Brain microvascular endothelial cell (primary cell): Measurements from ENCODE around the gene LAMA5.
A peak's percentile ranks its signal among the peaks of the same experiment; 100 is the strongest.

Experiments used
- DNase-seq: peaks from one replicate; pipeline ENCODE4 v3.0.0-alpha.2; 2020
- H3K27ac ChIP-seq: fragments of 250-450 bp; sonication (Bioruptor Pico); 2 replicates; pipeline ENCODE4 v1.5.1; 2020; ENCODE audit warnings: mild to moderate bottlenecking, moderate library complexity
- H3K27me3 ChIP-seq: fragments of 250-450 bp; sonication (Bioruptor Pico); replicated peaks from 2 replicates; pipeline ENCODE4 v1.5.1; 2020; ENCODE audit warnings: mild to moderate bottlenecking
- H3K36me3 ChIP-seq: fragments of 250-450 bp; sonication (Bioruptor Pico); replicated peaks from 2 replicates; pipeline ENCODE4 v1.5.1; 2020; ENCODE audit warnings: mild to moderate bottlenecking
- H3K4me3 ChIP-seq: 2 replicates; pipeline ENCODE4 v1.5.1; 2011; ENCODE audit warnings: low read depth, mild to moderate bottlenecking, control low read depth, low read length, moderate library complexity
- in situ Hi-C: cut with HindIII; loops from 2 replicates; pipeline ENCODE4 v1.10.0; 2017; ENCODE audit warnings: low sequenced_read_pairs, low pct_ligation_motif_present
- TF ChIP-seq, protein P1 (sequence below): IDR thresholded peaks from 2 replicates; pipeline ENCODE4 v1.5.1; 2011; ENCODE audit warnings: low read depth, mild to moderate bottlenecking, moderate library complexity, low read length, control low read depth, inconsistent platforms; ENCODE audit errors: missing control alignments

The LAMA5 gene

DNA sequence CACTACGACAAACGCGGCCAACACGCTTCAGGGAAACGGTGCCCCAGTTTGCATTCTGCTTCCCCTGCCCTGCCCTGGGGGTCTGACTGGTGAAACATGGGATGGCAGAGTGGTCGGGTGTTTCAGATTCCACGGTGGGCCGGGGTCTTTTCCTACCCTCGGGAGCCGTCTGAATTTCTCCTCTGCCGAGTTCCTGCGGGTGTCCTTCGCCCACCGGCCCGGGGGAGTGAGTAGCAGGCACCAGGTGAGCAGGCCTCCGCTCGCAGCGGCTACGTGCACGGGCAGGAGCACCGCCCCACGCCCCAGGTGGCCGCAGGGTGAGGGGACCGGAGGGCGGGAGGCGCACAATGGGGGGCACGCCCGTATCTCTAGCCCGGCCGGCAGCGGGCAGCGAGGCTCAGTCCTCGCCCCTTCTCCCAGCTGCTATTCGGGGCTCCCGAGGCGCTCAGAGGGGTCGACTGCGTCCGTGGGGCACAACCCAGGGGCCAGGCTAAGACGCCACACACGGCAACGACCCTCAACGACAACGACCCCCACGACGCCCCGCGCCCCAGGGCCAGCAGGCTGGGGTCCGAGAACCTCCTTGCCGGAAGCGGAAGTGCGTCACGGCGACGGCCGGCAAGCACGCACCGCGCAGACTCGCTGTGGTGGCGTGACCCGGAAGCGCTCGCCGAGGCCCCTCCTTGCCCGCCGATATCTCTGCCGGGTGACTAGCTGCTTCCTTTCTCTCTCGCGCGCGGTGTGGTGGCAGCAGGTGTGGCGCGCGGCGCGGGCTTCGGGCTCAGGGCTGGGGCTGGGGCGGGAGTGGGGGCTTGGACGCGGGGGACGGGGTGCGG is 19.5 kb upstream of the LAMA5 start, which contains the start of gene RPS21:
RPS21 (plus strand) TSS at position 721 of the 836 bp plus-strand sequence. CDS start 236 bp downstream, outside the sequence.
- H3K36me3 ChIP-seq, result peaks cover 27% of the 10 kb centered on the region
- in situ Hi-C loops, result loop anchor here (25.0 kb wide), 1 partner anchor 99 kb away; no protein-coding TSS in a partner anchor
- H3K27ac ChIP-seq, result peak within 1 kb of the TSS; percentile 74
- peak; percentile 80 for DNase-seq
- H3K27me3 ChIP-seq, result no peaks in the 10 kb centered on the region
- peak within 1 kb of the TSS; percentile 98 for H3K4me3 ChIP-seq
- TF ChIP-seq, protein P1, sequence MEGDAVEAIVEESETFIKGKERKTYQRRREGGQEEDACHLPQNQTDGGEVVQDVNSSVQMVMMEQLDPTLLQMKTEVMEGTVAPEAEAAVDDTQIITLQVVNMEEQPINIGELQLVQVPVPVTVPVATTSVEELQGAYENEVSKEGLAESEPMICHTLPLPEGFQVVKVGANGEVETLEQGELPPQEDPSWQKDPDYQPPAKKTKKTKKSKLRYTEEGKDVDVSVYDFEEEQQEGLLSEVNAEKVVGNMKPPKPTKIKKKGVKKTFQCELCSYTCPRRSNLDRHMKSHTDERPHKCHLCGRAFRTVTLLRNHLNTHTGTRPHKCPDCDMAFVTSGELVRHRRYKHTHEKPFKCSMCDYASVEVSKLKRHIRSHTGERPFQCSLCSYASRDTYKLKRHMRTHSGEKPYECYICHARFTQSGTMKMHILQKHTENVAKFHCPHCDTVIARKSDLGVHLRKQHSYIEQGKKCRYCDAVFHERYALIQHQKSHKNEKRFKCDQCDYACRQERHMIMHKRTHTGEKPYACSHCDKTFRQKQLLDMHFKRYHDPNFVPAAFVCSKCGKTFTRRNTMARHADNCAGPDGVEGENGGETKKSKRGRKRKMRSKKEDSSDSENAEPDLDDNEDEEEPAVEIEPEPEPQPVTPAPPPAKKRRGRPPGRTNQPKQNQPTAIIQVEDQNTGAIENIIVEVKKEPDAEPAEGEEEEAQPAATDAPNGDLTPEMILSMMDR, result no peak

DNA sequence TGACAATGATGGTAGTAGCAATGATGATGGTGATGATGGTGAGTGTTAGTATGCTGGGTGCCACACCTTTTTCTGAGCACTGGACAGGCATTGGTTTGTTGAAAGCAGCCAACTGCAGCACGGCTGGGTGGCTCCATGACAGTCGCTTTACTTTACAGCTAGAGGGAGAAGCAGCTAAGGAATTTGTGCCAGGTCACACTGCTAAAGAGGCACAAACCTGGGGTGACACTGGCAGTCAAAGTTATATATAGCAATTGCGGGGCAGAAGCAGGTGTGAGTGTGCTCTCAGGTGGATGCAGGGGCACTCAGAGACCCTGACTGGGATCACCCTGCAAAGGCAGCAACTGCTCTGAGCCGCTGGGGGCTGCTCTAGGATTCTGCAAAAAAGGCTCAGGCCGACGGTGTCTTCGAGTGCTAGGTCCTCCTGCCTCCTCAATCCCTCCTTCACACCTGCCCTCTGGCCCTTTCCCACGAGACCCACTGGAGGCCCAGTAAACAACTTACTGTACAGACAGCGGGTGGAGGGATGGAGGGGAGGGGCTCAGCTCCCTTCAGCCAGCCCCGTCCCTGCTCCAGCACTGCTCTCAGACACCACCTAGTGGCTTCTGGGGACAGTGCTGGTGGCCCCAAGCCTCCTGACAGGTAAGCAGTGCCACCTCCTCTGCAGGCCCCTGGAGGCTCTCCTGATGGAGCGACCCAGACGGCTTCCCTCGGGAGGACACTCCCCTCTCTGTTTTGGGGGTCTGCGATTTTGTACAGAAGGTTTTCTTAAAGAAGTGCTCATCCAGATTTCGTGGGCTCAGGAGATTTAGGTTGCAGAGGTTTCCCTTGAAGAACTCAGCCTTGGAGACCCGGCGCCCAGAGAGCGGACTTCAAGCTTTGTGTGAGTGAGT is 15.4 kb upstream of the LAMA5 start:
- peak; percentile 65 for DNase-seq
- Histone ChIP-seq H3K36me3 (peaks cover 5% of the 10 kb centered on the region), H3K27ac (no peak overlapping the region), H3K4me3 (no peak overlapping the region), H3K27me3 (no peaks in the 10 kb centered on the region)
- in situ Hi-C loops, result loop anchor here (25.0 kb wide), 1 partner anchor 95 kb away; no protein-coding TSS in a partner anchor
- TF ChIP-seq, protein P1, result peak; percentile 96

- Histone ChIP-seq H3K27me3 (no peaks in the 10 kb centered on the region), H3K4me3 (no peak overlapping the region), H3K27ac (no peak overlapping the region), H3K36me3 (peaks cover 5% of the 10 kb centered on the region)
- DNase-seq, result no peak
- TF ChIP-seq, protein P1, result no peak
- in situ Hi-C loops, result loop anchor here (25.0 kb wide), 1 partner anchor 95 kb away; no protein-coding TSS in a partner anchor
Measured at GRCh38 chr20:62381842-62382241, 14.7 kb upstream of the LAMA5 start.

DNA sequence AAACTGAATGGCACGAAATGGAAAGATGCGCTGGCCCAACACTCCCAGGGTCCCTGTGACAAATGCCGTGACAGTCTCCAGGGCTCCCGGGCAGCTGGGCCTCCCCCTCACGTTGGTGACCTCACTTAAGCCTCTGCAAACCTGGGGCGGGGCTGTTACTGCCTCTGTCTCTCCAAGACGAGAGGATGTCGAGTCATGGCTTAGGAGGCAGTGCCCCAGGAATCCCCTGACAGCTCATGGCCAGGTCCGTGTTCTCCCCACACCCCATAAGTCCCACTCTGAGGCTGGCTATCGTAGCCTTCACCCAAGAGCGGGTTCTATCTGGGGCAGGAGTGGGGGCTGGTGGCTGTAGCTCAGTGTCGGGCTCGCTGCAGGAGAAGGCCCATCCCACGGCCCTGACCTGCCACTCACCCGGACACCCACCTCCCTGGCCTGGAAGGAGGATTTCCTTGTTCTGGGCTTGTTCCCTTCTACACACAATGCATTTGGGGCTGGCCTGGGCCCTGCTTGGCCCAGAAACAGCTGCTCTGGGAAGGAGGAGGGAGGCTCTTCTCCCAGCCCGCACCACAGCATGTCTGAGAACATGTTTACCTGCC is 14.2 kb upstream of the LAMA5 start:
- peaks cover 5% of the 10 kb centered on the region for H3K36me3 ChIP-seq
- no peak overlapping the region for H3K4me3 ChIP-seq
- no peaks in the 10 kb centered on the region for H3K27me3 ChIP-seq
- peak; percentile 51 for DNase-seq
- in situ Hi-C loops, result loop anchor here (25.0 kb wide), 1 partner anchor 94 kb away; no protein-coding TSS in a partner anchor
- TF ChIP-seq, protein P1, result no peak
- H3K27ac ChIP-seq, result peak overlapping the region; percentile 8

DNA sequence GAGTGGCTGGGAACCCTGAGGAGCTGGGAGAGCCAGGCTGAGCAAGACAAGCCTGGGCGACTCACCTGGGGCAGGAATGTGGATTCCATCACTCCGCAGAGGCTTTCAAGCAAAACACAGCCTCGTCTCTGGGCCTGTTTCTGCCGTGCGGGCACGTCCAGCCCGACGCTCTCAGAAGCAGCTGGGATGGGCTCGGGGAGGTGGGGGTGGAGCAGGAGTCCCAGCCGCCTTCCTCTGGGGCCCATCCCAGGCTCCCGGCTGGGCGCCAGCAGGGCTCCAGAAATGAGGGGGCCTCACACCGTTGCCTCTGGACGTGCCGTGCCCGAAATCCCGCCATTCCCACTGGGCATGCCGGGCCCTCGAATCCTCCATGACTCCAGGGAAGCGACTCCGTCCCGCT is 11.1 kb upstream of the LAMA5 start:
- Histone ChIP-seq H3K27ac (no peak overlapping the region), H3K27me3 (no peaks in the 10 kb centered on the region), H3K4me3 (no peak overlapping the region), H3K36me3 (peaks cover 5% of the 10 kb centered on the region)
- TF ChIP-seq, protein P1, result no peak
- in situ Hi-C loops, result loop anchor here (25.0 kb wide), 1 partner anchor 91 kb away; no protein-coding TSS in a partner anchor
- no peak for DNase-seq
